Activated T-cell treated with anti-CD3 and anti-CD28 coated beads for 4 hours (primary cell): ENCODE measurements around the gene HSD3B1.

Source experiments
- DNase-seq: peaks from one replicate; pipeline ENCODE4 v3.0.0-alpha.2; 2020

The HSD3B1 gene

DNA sequence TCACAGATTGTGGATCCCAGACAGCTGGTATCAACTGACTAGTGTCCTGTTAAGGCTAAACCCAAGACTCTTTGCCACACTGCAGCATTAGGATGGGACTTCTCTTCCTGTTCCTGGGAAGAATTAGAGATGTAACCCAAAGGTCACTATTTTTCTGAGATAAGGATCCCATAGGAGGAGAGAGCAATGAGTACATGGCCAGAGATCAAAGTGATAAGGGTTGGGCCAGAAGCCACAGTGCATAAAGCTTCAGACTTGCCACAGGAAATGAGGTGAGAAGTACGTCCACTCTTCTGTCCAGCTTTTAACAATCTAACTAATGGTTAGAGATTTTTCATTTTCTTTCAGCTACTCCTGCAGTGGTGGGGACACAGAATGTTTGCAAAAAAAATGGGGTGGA is at the start of gene HSD3B1:
Gene HSD3B1, plus strand, starts transcription at position 270 of the 400 bp plus-strand sequence. CDS start 267 bp downstream, outside the sequence.
- no peak for DNase-seq

DNA sequence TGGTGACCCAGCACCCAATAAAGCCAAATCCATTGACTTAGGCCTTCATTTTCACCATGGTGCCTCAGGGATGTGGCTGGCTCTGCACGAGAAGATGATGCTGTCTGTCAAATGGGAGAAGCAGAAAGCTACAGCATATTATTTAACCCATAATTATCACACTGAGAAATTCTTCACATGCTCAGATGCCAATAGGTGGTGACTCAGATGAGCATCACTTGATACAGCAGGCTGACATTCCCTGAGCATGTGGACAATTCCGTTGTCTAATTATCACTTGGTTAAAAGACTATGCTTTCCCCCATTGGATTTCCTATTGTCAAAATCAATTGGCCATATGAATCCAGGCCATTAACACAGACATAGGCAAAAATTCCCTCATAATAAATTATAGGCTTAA is 44.0 kb upstream of the HSD3B1 start:
- DNase-seq, result no peak

DNA sequence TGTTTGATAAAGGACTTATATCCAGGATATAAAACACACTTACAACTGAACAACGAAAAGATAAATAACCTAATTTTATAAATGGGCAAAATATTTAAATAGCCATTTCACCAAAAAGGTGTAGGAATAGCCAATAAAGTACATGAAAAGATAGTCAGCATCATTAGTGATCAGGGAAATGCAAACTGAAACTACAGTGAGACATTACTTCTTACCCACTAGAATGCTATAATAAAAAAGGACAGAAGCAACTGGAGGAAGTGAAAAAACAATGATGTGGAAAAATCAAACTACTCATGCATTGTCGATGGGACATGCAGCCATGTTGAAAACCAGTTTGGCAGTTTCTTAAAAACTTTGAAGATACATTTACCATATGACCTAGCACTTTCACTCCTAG is 43.4 kb upstream of the HSD3B1 start:
- DNase-seq, result no peak

DNA sequence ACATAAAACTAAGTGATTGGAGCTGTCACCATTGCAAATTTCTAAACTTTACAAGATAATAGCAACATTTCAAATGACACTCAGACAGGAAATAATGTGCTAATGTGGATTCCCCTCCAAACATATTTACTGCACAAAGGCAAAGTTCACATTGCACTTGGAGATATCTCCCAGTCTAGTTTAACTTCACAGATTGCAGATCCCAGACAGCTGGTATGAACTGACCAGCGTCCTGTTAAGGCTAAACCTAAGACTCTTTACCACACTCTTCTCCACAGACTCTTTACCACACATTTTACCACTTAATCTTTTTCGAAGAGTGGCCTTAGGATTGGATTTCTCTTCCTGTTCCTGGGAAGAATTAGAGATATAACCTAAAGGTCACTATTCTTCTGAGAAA is 40.6 kb upstream of the HSD3B1 start:
- DNase-seq, result no peak

DNA sequence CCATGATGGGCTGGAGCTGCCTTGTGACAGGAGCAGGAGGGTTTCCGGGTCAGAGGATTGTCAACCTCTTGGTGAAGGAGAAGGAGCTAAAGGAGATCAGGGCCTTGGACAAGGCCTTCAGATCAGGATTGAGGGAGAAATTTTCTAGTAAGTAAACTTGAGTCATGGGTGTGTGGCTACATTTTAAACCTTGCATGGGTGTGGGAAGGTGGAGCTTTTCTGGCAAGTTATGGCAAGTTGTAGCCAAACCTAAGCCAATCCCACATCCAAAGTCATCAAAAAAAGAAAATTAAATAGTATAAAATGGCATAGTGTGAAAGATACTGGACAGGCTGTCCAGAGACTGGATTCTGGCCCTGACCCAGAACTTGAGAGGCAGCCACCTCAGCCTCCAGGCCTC is 39.8 kb upstream of the HSD3B1 start:
- DNase-seq, result no peak

DNA sequence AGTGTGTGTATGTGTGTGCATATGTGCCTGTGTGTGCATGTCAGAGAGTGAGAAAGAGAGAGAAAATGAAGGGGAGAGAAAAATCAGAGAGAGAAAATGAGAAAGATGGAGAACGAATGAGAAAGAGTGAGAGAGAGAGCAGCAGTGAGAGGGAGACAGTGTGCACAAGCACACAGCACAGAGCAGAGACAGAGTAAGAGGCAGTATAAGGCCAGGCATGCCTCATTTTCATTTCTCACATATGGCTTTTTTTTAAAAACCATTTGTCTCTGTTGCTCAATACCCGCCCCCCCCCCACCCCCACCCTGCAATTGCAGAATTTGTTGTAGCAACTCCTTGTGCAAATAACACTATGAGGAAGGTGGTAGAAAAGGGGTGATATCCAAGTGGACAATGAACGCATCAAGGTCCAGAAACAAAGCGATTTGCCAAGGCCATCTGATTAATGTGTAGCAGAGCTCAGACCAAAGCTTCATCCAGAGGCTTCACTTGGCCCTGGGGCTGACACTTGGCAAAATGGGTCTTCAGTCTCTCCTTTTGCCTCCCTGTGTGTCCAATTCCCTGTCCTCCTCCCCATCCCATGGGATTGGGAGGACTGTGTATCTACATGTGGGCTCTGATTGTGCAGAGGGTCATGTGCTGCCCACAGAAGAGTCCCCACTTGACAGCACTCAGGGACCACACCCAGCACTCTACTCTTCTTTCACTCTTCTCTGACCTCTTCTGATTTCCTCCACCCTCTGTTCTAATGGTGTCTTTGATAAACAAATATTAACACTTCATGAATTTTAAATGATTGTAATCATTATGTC is 38.9 kb upstream of the HSD3B1 start:
- no peak for DNase-seq

DNA sequence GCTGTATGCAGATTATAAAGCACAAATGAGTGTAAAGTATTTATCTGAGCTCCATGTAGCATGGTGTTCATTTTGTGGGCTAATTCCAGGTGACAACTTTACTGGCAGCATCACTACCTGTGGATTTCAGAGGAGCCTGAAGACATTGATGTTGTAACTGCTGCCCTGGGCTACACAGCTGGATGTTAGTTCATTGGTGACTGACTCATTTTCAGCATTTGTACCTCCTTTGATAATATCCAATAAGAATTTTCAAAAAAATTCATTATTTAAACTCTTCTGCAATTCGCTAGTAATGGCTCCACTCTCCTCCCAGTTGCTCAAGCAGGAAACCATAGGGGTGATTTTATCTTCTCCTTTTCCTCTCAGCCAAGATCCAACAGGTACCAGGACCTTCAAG is 37.3 kb upstream of the HSD3B1 start:
- DNase-seq, result no peak

DNA sequence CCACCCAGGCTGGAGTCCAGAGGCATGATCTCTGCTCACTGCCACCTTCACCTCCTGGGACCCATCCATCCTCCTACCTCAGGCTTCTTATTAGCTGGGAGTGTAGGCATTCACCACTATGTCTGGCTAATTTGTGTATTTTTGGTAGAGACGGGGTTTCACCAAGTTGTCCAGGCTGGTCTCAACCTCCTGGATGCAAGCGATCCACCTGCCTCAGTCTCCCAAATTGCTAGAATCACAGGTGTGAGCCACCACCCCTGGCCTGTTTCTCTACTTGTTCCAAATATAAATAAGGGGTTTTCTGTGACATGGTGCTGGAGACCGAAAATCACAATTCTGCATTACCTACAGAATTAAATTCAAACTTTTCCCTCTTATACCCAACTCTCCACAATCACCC is 36.6 kb upstream of the HSD3B1 start:
- no peak for DNase-seq

DNA sequence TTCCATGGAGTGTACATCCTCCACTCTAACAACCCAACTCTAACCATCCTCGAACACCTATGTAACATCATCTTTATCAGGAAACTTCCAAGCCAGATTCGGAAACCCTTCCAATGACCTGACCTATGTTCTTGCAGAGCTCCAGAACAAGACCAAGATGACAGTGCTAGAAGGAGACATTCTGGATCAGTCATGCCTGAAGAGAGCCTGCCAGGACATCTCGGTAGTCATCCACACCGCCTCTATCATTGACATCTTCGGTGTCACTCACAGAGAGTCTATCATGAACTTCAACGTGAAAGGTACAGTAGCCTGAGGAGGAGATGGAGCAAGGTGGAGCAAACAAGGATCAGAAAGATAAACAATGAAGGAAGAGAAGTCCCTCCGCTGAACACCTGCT is 36.1 kb upstream of the HSD3B1 start:
- no peak for DNase-seq

DNA sequence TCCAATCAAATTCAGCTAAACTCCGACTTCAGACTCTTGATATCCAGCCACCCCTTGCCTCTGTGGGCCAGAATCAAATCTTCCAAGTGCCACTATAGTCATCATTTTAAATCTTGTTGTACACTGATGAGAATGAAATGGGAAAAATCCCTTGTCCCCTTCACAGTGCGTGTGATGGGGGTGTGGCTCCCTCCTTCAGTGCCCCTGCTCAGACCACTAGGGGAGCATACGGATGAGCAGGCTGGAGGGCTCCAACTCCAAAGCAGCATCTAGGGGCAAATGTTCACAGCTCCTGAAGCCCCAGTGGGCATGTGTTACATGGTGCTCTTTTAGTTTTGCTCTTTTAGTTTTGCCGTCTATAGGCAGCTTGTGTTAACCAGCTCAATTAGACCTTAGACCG is 35.4 kb upstream of the HSD3B1 start:
- no peak for DNase-seq

DNA sequence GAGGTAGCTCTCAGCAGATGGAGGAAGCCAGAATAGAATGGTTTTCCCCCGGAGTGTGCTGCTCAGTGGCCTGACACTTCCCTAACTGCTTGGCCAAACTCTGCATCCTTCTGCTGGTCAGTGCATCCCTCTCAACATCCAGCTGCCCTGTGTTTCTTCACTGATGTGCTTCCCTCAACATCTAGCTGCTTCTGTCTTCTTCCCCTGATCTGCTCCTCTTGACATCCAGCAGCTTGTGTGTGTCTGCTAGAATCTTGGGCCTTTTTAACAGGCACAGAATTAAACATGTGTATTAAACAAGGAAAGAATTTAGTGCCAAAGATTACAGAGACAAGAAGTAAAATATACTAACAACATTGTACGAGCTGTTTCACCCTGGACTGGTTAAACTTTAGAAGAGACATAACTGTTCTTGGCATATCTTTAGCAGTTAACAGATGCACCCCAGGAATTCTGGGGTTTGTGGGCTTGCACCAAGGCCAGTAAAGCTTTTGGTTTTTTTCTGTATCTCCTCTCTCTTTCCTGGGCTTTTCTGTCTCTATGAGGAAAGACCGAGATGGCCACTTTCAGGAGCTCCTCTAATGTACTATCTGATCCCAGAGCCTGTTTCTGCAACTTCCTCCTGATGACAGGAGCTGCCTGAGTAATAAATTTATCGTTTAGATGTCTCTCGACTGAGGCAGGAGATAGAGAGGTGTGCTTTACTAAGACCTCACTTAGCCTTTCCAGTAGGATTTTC is 34.8 kb upstream of the HSD3B1 start:
- DNase-seq, result no peak

DNA sequence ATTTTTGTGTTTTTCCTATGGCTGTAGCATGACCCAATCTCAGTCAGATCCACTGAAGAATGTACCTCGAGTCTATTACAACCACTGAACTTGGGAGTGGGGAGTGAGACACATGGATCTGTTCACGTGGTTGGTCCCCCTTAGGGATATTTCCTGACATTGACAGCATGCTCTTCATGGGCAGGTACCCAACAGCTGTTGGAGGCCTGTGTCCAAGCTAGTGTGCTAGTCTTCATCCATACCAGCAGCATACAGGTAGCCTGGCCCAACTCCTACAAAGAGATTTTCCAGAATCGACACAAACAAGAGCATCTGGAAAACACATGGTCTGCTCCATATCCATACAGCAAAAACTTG is 34.2 kb upstream of the HSD3B1 start:
- no peak for DNase-seq

DNA sequence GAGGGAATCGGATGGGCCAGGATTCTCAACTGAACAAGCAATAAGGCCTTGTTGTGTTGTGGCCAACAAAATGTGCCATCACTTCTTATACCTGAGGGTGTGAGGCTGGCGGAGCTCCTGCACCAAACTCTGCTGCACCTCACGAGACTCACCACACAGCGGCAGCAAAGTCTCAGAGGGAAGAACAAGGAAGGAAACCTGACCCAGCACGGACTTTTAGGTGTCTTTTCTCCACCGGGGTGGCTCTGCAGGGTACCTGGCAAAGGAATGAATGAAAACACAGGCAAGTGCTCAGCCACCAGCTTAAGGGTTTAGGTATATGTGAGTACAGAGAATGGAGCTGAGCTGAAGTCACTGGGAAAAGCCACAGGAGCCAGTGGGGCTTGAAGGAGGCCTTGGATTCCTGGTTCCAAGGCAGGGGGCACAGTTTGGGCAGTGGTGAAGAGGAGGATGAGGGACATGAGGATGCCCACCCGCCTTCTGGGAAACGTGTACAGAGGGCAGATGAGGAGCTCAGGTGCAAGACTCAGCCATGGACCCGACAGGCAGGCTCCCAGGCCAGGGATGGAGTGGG is 31.1 kb upstream of the HSD3B1 start:
- DNase-seq, result no peak

DNA sequence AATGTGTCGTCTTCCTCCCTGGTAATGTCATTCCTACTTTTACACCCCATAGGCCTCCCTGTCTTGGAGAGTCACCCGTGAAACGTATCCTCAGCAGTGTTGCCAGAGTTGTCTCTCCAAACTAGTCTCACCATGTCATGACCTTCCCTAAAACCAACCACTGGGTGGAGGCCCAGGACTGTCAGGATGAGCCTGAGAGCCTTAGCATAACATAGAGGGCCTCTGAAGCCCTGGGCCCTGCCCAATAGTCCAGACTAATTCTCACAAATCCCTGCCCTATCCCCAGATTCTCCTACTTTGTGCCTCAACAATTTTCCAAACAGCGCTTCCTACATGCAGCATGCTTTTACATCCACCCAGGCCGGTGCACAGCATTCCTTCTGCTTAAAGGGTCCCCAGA is 29.3 kb upstream of the HSD3B1 start:
- no peak for DNase-seq

DNA sequence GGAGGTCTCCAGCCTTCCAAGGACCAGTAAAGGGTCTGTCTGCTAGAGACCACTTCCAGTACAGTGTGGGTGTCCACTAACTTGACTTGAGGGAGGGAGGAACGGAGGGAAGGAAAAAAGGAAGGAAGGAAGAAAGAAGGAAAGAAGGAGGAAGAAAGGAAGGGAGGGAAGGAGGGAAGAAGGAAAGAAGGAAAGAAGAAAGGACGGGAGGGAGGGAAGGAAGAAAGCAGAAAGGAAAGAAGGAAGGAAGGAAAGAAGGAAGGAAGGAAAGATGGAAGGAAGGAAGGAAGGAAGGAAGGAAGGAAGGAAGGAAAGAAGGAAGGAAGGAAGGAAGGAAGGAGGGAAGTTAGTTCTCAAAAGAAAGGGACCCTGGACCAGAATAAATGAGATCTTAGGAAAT is 26.8 kb upstream of the HSD3B1 start:
- DNase-seq, result no peak

DNA sequence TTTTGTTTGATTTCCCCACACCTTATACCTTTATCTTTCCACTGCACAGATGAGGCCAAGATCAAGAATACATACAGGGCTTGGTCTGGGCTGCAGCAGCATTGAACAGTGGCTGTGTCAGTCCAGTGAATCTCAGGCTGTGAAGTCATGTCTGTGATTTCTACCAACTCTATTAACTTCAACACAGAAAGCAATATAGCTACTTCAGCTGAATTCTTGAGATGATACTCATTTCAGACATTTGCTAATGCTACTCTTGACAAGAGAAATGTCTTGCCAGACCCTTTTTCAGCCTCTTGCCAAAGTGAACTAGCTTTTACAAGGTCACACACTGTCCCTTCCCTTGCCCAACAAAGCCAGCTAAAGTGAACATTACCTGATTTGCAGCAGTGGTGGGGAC is 25.1 kb upstream of the HSD3B1 start:
- DNase-seq, result no peak

DNA sequence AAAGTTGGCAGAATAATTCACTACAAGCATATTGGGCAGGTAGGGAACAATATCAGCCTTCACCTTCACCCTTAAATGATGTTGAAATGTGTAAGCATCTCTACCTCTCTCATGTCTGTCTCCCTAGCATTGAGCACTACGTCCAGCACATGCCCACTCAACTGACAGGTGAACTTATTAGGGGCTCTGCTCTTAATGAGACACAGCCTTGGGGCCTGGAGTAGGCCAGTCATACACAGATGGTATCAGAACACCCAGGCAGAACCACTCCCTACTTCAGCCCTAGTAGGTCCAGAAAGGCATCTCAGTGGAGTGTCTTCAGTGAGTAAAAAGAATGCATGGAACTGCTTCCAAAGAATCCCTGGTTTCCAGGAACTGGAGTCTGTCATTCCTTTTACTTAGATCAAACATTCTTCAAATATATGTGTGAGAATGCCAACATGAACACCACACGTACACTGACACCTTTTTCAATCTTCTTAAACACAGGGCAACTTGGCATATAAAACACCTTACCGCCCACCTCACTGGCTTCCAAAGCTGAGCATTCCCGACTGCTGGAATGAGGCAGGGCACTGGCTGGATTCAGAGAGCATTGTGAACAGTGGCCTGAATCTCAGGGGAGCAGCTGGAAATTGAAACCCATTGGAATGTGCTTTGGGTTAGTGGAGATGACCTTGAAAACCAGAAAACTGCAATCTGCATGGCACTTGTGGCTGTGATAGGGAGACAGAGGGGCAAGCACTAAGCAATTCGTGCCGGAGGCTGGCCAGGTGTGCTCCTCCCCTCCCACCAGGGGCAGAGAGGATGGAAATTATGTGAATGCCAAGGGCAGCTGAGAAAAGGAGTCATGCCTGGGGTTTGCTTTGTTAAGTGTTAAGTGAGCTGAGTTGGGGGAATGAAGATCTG is 24.2 kb upstream of the HSD3B1 start:
- no peak for DNase-seq

DNA sequence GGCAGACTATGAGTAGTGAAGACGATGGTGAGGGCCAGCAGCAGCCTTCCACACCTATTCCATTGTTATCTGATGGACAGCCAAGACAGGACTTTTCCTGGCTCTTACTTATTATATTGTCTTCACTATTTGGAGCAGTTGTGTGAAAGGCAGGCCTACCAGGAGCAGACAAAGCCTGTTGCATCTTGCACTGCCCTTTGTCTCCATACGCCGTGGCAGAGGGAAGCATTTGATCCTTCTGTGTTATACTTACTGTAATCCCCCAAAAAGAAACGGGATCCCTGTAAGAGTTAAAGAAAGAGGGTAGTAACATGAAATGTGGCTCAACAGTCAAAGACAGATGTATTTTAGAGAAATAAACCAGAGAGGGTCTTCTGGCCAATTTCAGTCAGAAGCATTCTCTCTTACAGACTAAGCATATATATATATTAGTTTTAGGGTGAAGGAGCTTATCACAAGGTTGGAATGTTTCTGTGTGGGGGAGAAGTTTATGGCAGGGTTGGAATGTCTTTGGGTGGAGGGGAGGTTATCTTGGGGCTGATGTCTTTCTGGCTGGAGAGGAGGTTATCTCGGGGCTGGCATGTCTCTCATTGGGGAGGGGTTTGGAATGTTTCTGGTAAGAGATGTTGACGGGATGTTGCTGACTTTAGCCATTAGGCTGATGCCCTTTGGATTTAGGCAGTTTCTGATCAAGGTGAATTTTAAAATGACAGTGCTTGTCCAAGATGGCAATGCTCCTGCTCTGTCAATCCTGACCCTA is 23.4 kb upstream of the HSD3B1 start:
- no peak for DNase-seq

DNA sequence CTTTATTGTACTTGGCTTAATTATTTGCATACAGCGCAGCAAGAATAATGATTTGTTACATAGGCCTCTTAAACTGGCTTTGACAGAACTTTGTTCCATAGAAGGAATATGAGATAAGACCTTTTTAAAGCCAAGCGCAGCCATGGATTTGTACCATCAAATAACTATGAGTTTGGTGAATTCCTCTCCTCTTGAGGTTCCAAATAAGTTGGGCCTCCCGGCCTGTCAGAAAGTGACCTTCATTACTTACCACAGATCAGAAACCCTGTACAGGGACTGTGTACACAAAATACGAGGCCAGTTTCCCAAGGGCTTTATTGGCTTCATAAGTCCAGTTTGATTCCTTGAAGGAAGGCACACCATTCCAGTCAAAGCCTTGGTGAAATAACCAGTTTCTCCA is 21.8 kb upstream of the HSD3B1 start:
- no peak for DNase-seq

DNA sequence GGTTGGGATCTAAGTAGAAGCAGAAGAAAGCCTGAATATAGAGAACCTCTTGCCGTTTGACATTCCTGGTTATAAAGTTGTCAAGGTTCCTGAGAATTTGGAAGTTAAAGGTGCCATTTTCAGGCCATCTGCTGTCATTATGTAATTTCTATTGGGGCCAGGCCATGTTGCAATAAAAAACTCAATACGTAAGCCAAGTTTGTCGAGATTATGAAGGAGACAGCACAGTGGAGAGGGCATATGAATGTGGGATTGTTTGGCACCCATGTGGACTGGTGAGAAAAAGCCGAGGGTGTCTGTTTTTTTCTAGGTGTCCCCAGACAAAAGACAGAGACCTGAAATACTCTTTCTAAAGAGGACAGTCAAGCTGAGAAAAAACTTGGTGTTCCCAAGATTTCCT is 18.8 kb upstream of the HSD3B1 start:
- DNase-seq, result no peak

DNA sequence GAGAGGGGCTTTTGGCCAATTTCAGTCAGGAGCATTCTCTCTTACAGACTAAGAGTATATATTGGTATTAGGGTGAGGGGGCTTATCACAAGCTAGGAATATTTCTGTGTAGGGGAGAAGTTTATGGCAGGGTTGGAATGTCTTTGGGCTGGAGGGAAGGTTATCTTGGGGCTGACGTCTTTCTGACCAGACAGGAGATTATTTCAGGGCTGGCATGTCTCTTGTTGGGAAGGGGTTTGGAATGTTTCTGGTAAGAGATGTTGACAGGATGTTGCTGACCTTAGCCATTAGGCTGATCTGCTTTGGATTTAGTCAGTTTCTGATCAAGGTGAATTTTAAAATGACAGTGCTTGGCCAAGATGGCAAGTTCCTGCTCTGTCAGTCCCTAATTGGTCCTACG is 17.8 kb upstream of the HSD3B1 start:
- no peak for DNase-seq

DNA sequence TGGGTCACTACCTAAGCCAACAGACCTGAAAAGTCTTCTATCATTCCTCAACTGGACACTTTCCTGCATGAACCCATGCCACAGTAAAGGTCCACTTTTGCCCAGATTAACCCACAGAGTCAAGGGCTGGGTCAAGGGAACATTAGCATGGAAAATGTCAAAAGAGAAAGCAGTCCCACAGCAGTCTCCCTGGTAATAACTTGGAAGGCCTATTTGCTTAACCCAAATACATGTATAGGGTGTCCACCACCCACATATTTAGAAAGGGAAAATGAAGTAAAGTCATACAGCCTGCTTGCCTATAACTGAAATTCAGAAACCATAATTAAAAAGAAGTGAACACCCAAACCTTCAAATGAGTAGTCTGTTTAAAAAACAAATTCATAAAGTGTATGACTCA is 16.1 kb upstream of the HSD3B1 start:
- DNase-seq, result no peak

DNA sequence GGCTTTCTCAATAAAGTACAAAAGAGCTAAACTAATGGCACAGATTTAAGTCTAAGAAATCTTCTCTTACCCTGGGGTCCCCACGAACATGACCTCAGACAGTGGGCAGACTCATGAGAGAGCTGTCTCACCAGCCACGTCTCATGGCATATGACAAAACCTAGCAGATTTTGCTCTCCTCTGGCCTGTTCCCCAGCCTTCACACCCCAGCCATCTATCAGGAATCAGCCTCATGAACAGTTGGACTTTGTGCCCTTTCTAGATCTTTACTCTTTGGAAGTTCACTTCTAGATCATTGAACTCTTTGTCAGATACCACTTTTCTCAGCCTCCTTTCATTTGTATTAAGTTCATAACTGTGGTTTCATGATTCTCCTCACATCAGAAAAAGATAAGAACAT is 14.2 kb upstream of the HSD3B1 start:
- no peak for DNase-seq
